ENCODE results near the gene CDHR2. TPM values are rescaled to one million over a fixed set of nuclear protein-coding genes. Genes with fewer than 3 reads are reported as not detected.

CDHR2 gene
- total and polyA plus RNA-seq, 2 donors from 2014 or later: 4.2 to 8.0 TPM

- no peak overlapping the region for H3K9ac ChIP-seq (ENCODE audit: low read length in 3 of 3)
- FAIRE-seq: no peak
- H3K4me3 ChIP-seq (ENCODE audit: low read length in 3 of 3): no peak overlapping the region
Measured at GRCh38 chr5:176639208-176639607, 90.1 kb downstream of the CDHR2 start.

GRCh38 chr5:176639981-176640380 lies 90.8 kb downstream of the CDHR2 start:
- TF ChIP-seq CTCF (IDR thresholded peaks at IDR 0.05; ENCODE audit: borderline replicate concordance, extremely low read depth, insufficient read depth): no peak
- H3K27ac ChIP-seq (ENCODE audit: low read depth in 2 of 2, low read length in 2 of 2): no peak overlapping the region
- DNase-seq (no peak), FAIRE-seq (no peak)
- no peak overlapping the region for H3K9ac ChIP-seq (ENCODE audit: low read length in 3 of 3)
- intact Hi-C loops (cut with DNase I): no loop called here
- H3K9me3 ChIP-seq (ENCODE audit: control insufficient read depth in 2 of 3, insufficient read depth in 1 of 3, low read length in 3 of 3): no peaks in the 10 kb centered on the region
- H3K36me3 ChIP-seq (ENCODE audit: control insufficient read depth in 2 of 3, insufficient read depth in 3 of 3, low read length in 3 of 3): no peaks in the 10 kb centered on the region
- H3K4me3 ChIP-seq (ENCODE audit: low read length in 3 of 3): no peak overlapping the region
- peaks cover 5% of the 10 kb centered on the region for H3K27me3 ChIP-seq (ENCODE audit: control insufficient read depth, insufficient read depth, low read length)
- no peaks in the 10 kb centered on the region for H3K4me1 ChIP-seq (ENCODE audit: control insufficient read depth in 2 of 3, insufficient read depth in 2 of 3, low read depth in 1 of 3, low read length in 3 of 3)

More at GRCh38 chr5:176639208-176639607, 90.1 kb downstream of the CDHR2 start:
- no peaks in the 10 kb centered on the region for H3K36me3 ChIP-seq (ENCODE audit: control insufficient read depth in 2 of 3, insufficient read depth in 3 of 3, low read length in 3 of 3)
- peaks cover 5% of the 10 kb centered on the region for H3K27me3 ChIP-seq (ENCODE audit: control insufficient read depth, insufficient read depth, low read length)
- H3K9me3 ChIP-seq (ENCODE audit: control insufficient read depth in 2 of 3, insufficient read depth in 1 of 3, low read length in 3 of 3): no peaks in the 10 kb centered on the region
- no peak overlapping the region for H3K27ac ChIP-seq (ENCODE audit: low read depth in 2 of 2, low read length in 2 of 2)
- no peak for DNase-seq
- TF ChIP-seq CTCF (IDR thresholded peaks at IDR 0.05; ENCODE audit: borderline replicate concordance, extremely low read depth, insufficient read depth): no peak
- no peaks in the 10 kb centered on the region for H3K4me1 ChIP-seq (ENCODE audit: control insufficient read depth in 2 of 3, insufficient read depth in 2 of 3, low read depth in 1 of 3, low read length in 3 of 3)
- intact Hi-C loops (cut with DNase I): no loop called here

DNA sequence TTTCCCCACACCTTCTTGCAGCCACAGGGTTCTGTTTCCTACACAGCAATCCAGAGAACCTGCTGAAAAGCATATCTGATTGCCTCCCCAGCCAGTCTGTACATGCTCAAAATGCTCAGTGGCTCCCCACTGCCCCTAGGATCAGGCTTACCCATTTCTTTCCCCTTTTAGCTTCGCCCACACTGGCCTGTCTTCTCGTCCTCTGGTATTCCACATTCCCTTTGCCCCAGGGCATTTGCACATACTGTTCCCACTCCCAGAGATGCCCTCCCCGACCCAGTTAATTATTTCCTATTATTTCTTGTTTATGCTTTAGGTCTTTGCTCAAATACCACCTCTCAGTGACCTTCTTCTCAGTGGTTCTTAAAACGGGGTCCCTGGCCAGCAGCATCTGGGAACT lies 91.5 kb downstream of the CDHR2 start:
- intact Hi-C loops (cut with DNase I): no loop called here
- H3K4me3 ChIP-seq (ENCODE audit: low read length in 3 of 3): no peak overlapping the region
- no peaks in the 10 kb centered on the region for H3K36me3 ChIP-seq (ENCODE audit: control insufficient read depth in 2 of 3, insufficient read depth in 3 of 3, low read length in 3 of 3)
- no peak for TF ChIP-seq CTCF (IDR thresholded peaks at IDR 0.05; ENCODE audit: borderline replicate concordance, extremely low read depth, insufficient read depth)
- no peaks in the 10 kb centered on the region for H3K27me3 ChIP-seq (ENCODE audit: control insufficient read depth, insufficient read depth, low read length)
- DNase-seq: no peak
- H3K9ac ChIP-seq (ENCODE audit: low read length in 3 of 3): no peak overlapping the region
- H3K9me3 ChIP-seq (ENCODE audit: control insufficient read depth in 2 of 3, insufficient read depth in 1 of 3, low read length in 3 of 3): no peaks in the 10 kb centered on the region
- no peak for FAIRE-seq
- no peak overlapping the region for H3K27ac ChIP-seq (ENCODE audit: low read depth in 2 of 2, low read length in 2 of 2)
- H3K4me1 ChIP-seq (ENCODE audit: control insufficient read depth in 2 of 3, insufficient read depth in 2 of 3, low read depth in 1 of 3, low read length in 3 of 3): no peaks in the 10 kb centered on the region
